Left ventricle myocardium inferior (tissue), 1 donor: Measurements from ENCODE around the gene TMEM163. TPM values are rescaled to one million over a fixed set of nuclear protein-coding genes. Genes with fewer than 3 reads are reported as not detected.

Experiments used
- DNase-seq: peaks from one replicate; pipeline ENCODE4 v3.0.0-alpha.2; 2020
- H3K27ac ChIP-seq: fragments of 200-600 bp; replicated peaks from 2 replicates; pipeline ENCODE4 v1.8.0; 2021
- H3K27me3 ChIP-seq: fragments of 200-600 bp; 2 replicates; pipeline ENCODE4 v1.8.0; 2021; ENCODE audit warnings: low read depth
- H3K36me3 ChIP-seq: fragments of 200-600 bp; 2 replicates; pipeline ENCODE4 v1.8.0; 2021
- H3K4me1 ChIP-seq: fragments of 200-600 bp; 2 replicates; pipeline ENCODE4 v1.8.0; 2021
- H3K4me3 ChIP-seq: fragments of 200-600 bp; 2 replicates; pipeline ENCODE4 v1.8.0; 2021; ENCODE audit warnings: mild to moderate bottlenecking, moderate library complexity
- H3K9me3 ChIP-seq: fragments of 200-600 bp; replicated peaks from 2 replicates; pipeline ENCODE4 v1.8.0; 2021
- intact Hi-C: fragments of 100-400 bp; cut with micrococcal nuclease; formaldehyde crosslinking; loops from one replicate; pipeline ENCODE4 v1.11.0; 2022
- total RNA-seq: library from RNA; stranded (reverse); fragmentation: NEBNext Ultra II Directional; extraction: Animal tissue kit (Norgen Biotek cat#: 25700); gene quantifications from one replicate; pipeline ENCODE4 v1.2.1, GENCODE V29; 2021
- TF ChIP-seq, protein P1 (sequence below): fragments of 200-600 bp; IDR thresholded peaks from 2 replicates; pipeline ENCODE4 v1.8.0; 2021; ENCODE audit warnings: antibody characterized with exemption, mild to moderate bottlenecking, borderline replicate concordance
- donor health status: DM: no; HTN: yes; CAD: no; lungs with severe emphysema.

The TMEM163 gene
- total RNA-seq, 1 donor from 2014 or later = 0.22 TPM

DNA sequence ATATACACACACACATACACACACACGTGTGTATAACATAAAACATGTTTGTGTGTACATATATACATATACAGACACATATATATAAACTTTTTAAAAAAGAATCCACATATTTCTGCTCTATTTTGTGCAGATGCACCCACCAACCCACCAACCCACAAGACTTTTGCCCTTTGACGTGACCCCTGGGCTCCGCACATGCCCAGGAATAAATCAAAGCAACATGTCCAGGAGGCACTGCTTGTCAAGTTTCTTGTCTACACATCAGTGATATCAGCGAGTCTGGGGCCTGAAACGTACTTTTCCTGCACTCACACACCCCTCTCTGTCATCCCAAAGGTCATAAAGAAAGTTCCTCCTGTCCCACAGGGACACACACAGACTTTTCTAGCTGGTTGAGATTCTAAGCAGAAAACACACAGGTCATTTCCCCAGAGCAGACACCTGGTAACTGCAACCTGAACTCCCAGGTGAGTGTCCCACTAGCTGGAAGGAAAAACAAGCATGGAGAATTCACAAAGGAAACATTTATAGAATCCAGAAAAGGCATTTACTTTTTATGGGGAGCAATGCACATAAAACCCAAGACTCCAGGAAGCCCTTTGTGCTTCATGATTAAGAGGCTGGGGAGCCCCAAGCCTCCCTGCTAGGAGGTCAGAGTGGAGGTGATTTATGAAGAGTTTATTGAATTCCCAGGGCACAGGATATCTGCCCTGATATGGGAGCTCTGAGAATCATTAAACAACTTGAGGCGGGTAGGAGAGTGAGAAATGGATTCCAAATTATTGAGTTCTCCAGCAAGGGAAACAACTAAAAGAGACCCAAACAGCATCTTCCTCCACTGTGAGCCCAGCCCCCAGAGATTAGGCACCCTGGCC is 253.3 kb downstream of the TMEM163 start:
- TF ChIP-seq, protein P1, sequence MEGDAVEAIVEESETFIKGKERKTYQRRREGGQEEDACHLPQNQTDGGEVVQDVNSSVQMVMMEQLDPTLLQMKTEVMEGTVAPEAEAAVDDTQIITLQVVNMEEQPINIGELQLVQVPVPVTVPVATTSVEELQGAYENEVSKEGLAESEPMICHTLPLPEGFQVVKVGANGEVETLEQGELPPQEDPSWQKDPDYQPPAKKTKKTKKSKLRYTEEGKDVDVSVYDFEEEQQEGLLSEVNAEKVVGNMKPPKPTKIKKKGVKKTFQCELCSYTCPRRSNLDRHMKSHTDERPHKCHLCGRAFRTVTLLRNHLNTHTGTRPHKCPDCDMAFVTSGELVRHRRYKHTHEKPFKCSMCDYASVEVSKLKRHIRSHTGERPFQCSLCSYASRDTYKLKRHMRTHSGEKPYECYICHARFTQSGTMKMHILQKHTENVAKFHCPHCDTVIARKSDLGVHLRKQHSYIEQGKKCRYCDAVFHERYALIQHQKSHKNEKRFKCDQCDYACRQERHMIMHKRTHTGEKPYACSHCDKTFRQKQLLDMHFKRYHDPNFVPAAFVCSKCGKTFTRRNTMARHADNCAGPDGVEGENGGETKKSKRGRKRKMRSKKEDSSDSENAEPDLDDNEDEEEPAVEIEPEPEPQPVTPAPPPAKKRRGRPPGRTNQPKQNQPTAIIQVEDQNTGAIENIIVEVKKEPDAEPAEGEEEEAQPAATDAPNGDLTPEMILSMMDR = no peak
- no peaks in the 10 kb centered on the region for H3K9me3 ChIP-seq
- H3K36me3 ChIP-seq = no peaks in the 10 kb centered on the region
- H3K27me3 ChIP-seq = no peaks in the 10 kb centered on the region
- H3K4me1 ChIP-seq = no peaks in the 10 kb centered on the region
- no peak for DNase-seq
- H3K27ac ChIP-seq = no peak overlapping the region
- intact Hi-C loops = loop anchor here (10.0 kb wide), 1 partner anchor 429 kb away; no protein-coding TSS in a partner anchor
- H3K4me3 ChIP-seq = no peak overlapping the region

DNA sequence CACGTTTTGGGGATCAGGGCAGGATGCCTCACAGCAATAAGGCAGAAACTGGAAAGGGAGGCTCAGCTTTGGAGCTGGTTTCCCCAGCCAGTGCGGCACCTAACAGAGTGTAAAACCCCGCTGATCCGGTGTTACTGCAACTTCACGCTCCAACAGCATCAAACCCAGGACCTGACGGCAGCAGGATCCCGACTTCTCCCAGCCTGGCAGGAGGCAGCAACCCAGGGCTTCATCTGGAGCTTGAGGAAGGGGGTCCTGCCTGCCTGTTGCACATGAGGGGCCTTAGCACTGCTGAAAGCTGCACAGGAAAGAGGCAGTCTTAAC is 255.1 kb downstream of the TMEM163 start:
- H3K27me3 ChIP-seq = no peaks in the 10 kb centered on the region
- DNase-seq = no peak
- H3K4me3 ChIP-seq = no peak overlapping the region
- no peak overlapping the region for H3K27ac ChIP-seq
- no peaks in the 10 kb centered on the region for H3K4me1 ChIP-seq
- no peaks in the 10 kb centered on the region for H3K36me3 ChIP-seq
- H3K9me3 ChIP-seq = no peaks in the 10 kb centered on the region
- TF ChIP-seq, protein P1 = no peak
- intact Hi-C loops = loop anchor here (10.0 kb wide), 1 partner anchor 431 kb away; no protein-coding TSS in a partner anchor

DNA sequence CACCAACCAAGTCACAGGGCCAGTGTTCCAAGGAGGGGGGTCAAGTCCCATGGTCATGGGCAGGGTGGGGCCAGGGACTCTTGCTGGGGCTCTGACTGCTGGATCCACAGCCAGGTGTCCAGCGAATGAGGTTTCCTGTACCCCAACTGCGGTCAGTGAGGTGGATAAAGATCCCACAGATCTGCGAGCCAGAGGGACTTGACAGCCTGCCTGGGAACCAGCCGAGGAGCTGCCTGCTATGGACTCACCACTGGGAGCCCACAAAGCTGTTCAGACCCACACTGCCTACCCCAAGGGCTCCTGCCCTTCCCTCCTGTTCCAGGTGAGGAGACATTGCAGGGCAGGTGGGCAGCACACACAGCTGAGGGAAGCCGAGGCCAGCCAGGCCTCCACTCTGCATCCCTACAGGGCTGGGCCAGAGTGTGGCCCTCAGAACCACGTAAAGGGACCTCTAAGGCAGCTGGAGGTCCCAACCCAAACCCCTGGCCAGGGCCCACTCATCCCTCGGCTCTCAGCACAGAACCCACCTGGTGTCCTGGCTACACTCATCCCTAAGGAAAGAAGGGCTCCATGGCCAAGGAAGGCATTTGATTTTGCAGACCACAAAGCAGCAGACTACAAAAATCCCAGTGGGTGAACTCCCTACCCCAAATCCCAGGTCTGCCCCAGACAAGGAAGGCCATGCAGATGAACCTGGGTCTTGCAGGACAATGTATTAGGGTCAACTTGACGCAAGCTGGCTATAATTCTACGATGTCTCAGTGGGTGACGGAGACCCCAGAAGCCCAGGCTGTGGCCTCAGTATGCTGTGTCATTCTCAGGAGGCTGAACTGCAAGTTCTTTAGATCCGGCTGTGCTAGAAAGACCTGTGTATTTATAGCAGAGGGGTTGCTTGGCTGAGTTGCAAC is 255.8 kb downstream of the TMEM163 start:
- DNase-seq = no peak
- H3K27me3 ChIP-seq = no peaks in the 10 kb centered on the region
- intact Hi-C loops = loop anchor here (10.0 kb wide), 1 partner anchor 432 kb away; no protein-coding TSS in a partner anchor
- no peak overlapping the region for H3K4me3 ChIP-seq
- no peak overlapping the region for H3K27ac ChIP-seq
- no peaks in the 10 kb centered on the region for H3K36me3 ChIP-seq
- H3K9me3 ChIP-seq = no peaks in the 10 kb centered on the region
- no peaks in the 10 kb centered on the region for H3K4me1 ChIP-seq
- TF ChIP-seq, protein P1 = no peak

DNA sequence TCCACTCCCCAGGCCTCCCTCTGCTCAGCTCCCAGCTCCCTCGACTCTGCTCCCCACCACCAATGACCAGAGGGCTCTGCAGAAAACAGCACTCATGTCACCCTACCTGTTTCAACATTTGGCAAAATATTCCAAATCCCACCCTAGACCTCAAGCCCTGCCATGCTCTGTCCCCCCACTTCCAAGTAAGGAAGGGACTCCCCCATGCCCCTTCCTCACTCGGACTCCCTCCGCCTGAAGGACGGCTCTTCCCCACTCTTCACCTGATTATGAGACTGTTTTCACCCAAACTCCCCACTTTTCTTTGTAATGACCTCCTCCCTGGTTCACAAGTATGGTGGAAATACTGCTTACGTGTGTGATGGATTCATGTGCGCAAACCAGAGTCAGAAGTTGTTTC is 256.5 kb downstream of the TMEM163 start:
- Histone ChIP-seq H3K36me3 (no peaks in the 10 kb centered on the region), H3K9me3 (no peaks in the 10 kb centered on the region), H3K4me3 (no peak overlapping the region), H3K27ac (no peak overlapping the region), H3K27me3 (no peaks in the 10 kb centered on the region), H3K4me1 (no peaks in the 10 kb centered on the region)
- no peak for DNase-seq
- intact Hi-C loops = loop anchor here (10.0 kb wide), 1 partner anchor 433 kb away; no protein-coding TSS in a partner anchor
- TF ChIP-seq, protein P1 = no peak

DNA sequence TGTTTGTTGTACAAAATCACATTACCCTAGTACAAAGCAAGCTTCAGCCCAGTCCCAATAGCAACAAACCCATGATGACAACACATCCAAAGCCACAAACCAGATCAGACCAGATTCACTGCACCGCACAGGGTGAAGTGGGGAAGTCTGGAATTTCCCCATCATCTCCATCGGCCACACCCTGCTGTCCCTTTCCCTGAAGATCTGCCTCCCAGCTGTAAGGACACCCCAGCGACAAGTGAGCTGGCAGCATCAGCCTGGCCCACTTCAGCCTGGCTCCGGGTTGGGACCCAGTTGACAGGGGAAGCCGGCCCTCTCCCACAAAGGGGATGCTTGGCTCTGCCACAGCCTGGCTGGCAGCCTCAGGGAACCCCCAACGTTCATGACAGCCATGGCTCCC is 257.3 kb downstream of the TMEM163 start:
- no peak for DNase-seq
- intact Hi-C loops = loop anchor here (10.0 kb wide), 1 partner anchor 433 kb away; no protein-coding TSS in a partner anchor
- H3K4me1 ChIP-seq = no peaks in the 10 kb centered on the region
- TF ChIP-seq, protein P1 = no peak
- H3K4me3 ChIP-seq = no peak overlapping the region
- no peaks in the 10 kb centered on the region for H3K9me3 ChIP-seq
- no peaks in the 10 kb centered on the region for H3K27me3 ChIP-seq
- H3K36me3 ChIP-seq = no peaks in the 10 kb centered on the region
- no peak overlapping the region for H3K27ac ChIP-seq
